Activated CD8-positive, alpha-beta T cell treated with anti-CD3 and anti-CD28 coated beads for 36 hours (primary cell): ENCODE data around the gene ACYP2. TPM values are rescaled to one million over a fixed set of nuclear protein-coding genes. Genes with fewer than 3 reads are reported as not detected.

ENCODE experiments used
- ATAC-seq: fragments of 200-7000 bp; cut with Tn5 transposase; one replicate; pipeline ENCODE4 v1.10.0; 2021; ENCODE audit warnings: mild to moderate bottlenecking, moderate library complexity
- CTCF ChIA-PET: fragments of 350-600 bp; sonication (Branson Sonifier 250); formaldehyde crosslinking; loops from one replicate; lab custom pipeline; 2021; ENCODE audit warnings: antibody characterized with exemption; lab: Charles Lee
- POLR2A ChIA-PET: fragments of 350-600 bp; sonication (Branson Sonifier 250); formaldehyde crosslinking; loops from one replicate; lab custom pipeline; 2021; ENCODE audit warnings: antibody characterized with exemption; lab: Charles Lee
- DNase-seq: peaks from one replicate; pipeline ENCODE4 v3.0.0-alpha.2; 2020
- H3K27ac Mint-ChIP-seq: one replicate; pipeline ENCODE4 v1.8.0; 2021; ENCODE audit warnings: mild to moderate bottlenecking, mixed read lengths
- H3K27me3 Mint-ChIP-seq: one replicate; pipeline ENCODE4 v1.8.0; 2021; ENCODE audit warnings: mixed read lengths
- H3K36me3 Mint-ChIP-seq: one replicate; pipeline ENCODE4 v1.8.0; 2021; ENCODE audit warnings: low read depth, mixed read lengths
- H3K4me1 Mint-ChIP-seq: one replicate; pipeline ENCODE4 v1.8.0; 2021; ENCODE audit warnings: low read depth, mixed read lengths
- H3K4me3 Mint-ChIP-seq: one replicate; pipeline ENCODE4 v1.8.0; 2021; ENCODE audit warnings: mild to moderate bottlenecking, moderate library complexity, mixed read lengths
- H3K9me3 Mint-ChIP-seq: one replicate; pipeline ENCODE4 v1.8.0; 2021; ENCODE audit warnings: mixed read lengths
- CTCF ChIP-seq: fragments of 200-600 bp; IDR thresholded peaks from one replicate; pipeline ENCODE4 v1.8.0; 2022; ENCODE audit warnings: antibody characterized with exemption, mild to moderate bottlenecking
- intact Hi-C: fragments of 100-400 bp; cut with micrococcal nuclease; formaldehyde crosslinking; loops from one replicate; pipeline ENCODE4 v1.10.0; 2022
- total RNA-seq, 2 experiments: library from RNA; stranded (reverse); gene quantifications; one replicate each; pipeline ENCODE4 v1.2.3, GENCODE V29; 2021

Gene ACYP2
- total RNA-seq, 2 experiments from 2014 or later = 5.8 to 6.0 TPM

GRCh38 chr2:54097124-54097523 lies 18.3 kb upstream of the ACYP2 start:
- POLR2A ChIA-PET = no interaction called here
- CTCF ChIA-PET = interaction anchor here (0.7 to 3.0 kb wide), 2 partner anchors 10 to 15 kb away, joined by 3 to 24 read pairs; no protein-coding TSS in a partner anchor
- Mint-ChIP-seq H3K9me3 (no peaks in the 10 kb centered on the region), H3K27ac (no peak overlapping the region), H3K4me3 (no peak overlapping the region), H3K4me1 (peaks cover 7% of the 10 kb centered on the region), H3K27me3 (no peaks in the 10 kb centered on the region), H3K36me3 (peaks cover 1% of the 10 kb centered on the region)
- intact Hi-C loops = no loop called here
- no peak for TF ChIP-seq CTCF
- no peak for DNase-seq
- ATAC-seq = no peak

- no peak for DNase-seq
- ATAC-seq = no peak
- no peak for TF ChIP-seq CTCF
- Mint-ChIP-seq H3K9me3 (no peaks in the 10 kb centered on the region), H3K4me3 (no peak overlapping the region), H3K36me3 (peaks cover 1% of the 10 kb centered on the region), H3K27me3 (no peaks in the 10 kb centered on the region), H3K27ac (no peak overlapping the region), H3K4me1 (peaks cover 5% of the 10 kb centered on the region)
- CTCF ChIA-PET = interaction anchor here (3.0 kb wide), 1 partner anchor 8 kb away, joined by 24 read pairs; no protein-coding TSS in a partner anchor
- POLR2A ChIA-PET = no interaction called here
- intact Hi-C loops = no loop called here
Measured at GRCh38 chr2:54099370-54099769, 16.0 kb upstream of the ACYP2 start.

- Mint-ChIP-seq H3K27me3 (no peaks in the 10 kb centered on the region), H3K36me3 (peaks cover 1% of the 10 kb centered on the region), H3K9me3 (no peaks in the 10 kb centered on the region), H3K4me1 (peaks cover 5% of the 10 kb centered on the region), H3K4me3 (no peak overlapping the region), H3K27ac (no peak overlapping the region)
- DNase-seq = no peak
- no peak for TF ChIP-seq CTCF
- intact Hi-C loops = loop anchor here (5.0 kb wide), 1 partner anchor 402 kb away; no protein-coding TSS in a partner anchor
- CTCF ChIA-PET = no interaction called here
- ATAC-seq = no peak
- POLR2A ChIA-PET = no interaction called here
Measured at GRCh38 chr2:54099829-54100585, 15.4 kb upstream of the ACYP2 start.

GRCh38 chr2:54100772-54101171 lies 14.6 kb upstream of the ACYP2 start:
- DNase-seq (no peak), ATAC-seq (no peak)
- intact Hi-C loops = loop anchor here (5.0 kb wide), 1 partner anchor 402 kb away; no protein-coding TSS in a partner anchor
- no peaks in the 10 kb centered on the region for H3K9me3 Mint-ChIP-seq
- ChIA-PET POLR2A (no interaction called here), CTCF (no interaction called here)
- H3K27ac Mint-ChIP-seq = no peak overlapping the region
- H3K4me3 Mint-ChIP-seq = no peak overlapping the region
- H3K4me1 Mint-ChIP-seq = peaks cover 5% of the 10 kb centered on the region
- TF ChIP-seq CTCF = no peak
- peaks cover 1% of the 10 kb centered on the region for H3K36me3 Mint-ChIP-seq
- H3K27me3 Mint-ChIP-seq = no peaks in the 10 kb centered on the region
